ENCODE results near the gene CAV1.

DNA sequence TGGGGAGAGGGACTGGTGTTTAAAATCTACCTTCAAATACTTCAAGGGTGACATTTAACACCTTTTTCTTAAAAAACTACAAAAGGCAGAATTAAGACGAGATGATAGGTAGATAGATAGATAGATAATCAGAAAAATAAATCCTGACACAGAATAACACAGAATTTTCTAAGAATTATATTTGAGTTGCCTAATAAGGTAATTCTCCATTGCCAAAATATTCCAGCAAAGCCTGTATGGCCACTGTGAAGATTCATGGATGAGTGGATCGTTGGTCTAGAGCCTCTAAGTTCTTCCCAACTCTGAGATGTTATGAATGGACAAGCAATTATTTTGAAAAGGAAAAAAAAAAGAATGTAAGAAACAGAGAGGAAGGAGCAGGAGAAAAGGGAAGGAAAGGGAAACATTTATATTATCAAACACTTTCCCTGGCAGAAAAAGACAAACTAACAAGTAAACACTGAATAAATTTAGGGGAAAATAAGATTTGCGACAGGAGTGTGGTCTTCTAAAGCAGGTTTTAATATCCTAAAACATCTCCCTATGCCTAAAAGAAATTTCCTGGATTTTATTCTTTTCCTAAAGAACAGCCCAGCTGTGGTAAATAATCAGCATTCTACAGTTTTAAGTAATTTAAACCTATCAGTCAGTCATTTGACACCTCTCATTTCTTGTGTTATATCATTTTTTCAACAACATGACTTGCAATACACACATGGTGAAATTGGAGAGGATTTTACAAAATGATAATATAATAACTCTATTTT, 32.8 kb upstream of the CAV1 start:
- TF ChIP-seq, protein P1, sequence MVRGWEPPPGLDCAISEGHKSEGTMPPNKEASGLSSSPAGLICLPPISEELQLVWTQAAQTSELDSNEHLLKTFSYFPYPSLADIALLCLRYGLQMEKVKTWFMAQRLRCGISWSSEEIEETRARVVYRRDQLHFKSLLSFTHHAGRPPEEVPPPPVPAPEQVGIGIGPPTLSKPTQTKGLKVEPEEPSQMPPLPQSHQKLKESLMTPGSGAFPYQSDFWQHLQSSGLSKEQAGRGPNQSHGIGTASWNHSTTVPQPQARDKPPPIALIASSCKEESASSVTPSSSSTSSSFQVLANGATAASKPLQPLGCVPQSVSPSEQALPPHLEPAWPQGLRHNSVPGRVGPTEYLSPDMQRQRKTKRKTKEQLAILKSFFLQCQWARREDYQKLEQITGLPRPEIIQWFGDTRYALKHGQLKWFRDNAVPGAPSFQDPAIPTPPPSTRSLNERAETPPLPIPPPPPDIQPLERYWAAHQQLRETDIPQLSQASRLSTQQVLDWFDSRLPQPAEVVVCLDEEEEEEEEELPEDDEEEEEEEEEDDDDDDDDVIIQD (CRISPR knock-in tag; IDR thresholded peaks at IDR 0.05; ENCODE audit: low read depth): no peak
- TF ChIP-seq CBX2 (IDR thresholded peaks at IDR 0.05; ENCODE audit: low read depth, low read length) (no peak), CBX2 (CRISPR knock-in tag; IDR thresholded peaks at IDR 0.05; ENCODE audit: low read depth) (no peak), RNF2 (conservative IDR thresholded peaks at IDR 0.05; ENCODE audit: low read depth) (no peak), ZNF564 (CRISPR knock-in tag; IDR thresholded peaks at IDR 0.05) (no peak), ZNF451 (CRISPR knock-in tag; IDR thresholded peaks at IDR 0.05) (no peak), NR3C1 (CRISPR knock-in tag; IDR thresholded peaks at IDR 0.05) (no peak), FOXK1 (CRISPR knock-in tag; IDR thresholded peaks at IDR 0.05; ENCODE audit: borderline replicate concordance, low read depth) (no peak), ZNF225 (CRISPR knock-in tag; IDR thresholded peaks at IDR 0.05) (no peak), ZSCAN5A (CRISPR knock-in tag; IDR thresholded peaks at IDR 0.05; ENCODE audit: borderline replicate concordance) (no peak)
- TF ChIP-seq, protein P2, sequence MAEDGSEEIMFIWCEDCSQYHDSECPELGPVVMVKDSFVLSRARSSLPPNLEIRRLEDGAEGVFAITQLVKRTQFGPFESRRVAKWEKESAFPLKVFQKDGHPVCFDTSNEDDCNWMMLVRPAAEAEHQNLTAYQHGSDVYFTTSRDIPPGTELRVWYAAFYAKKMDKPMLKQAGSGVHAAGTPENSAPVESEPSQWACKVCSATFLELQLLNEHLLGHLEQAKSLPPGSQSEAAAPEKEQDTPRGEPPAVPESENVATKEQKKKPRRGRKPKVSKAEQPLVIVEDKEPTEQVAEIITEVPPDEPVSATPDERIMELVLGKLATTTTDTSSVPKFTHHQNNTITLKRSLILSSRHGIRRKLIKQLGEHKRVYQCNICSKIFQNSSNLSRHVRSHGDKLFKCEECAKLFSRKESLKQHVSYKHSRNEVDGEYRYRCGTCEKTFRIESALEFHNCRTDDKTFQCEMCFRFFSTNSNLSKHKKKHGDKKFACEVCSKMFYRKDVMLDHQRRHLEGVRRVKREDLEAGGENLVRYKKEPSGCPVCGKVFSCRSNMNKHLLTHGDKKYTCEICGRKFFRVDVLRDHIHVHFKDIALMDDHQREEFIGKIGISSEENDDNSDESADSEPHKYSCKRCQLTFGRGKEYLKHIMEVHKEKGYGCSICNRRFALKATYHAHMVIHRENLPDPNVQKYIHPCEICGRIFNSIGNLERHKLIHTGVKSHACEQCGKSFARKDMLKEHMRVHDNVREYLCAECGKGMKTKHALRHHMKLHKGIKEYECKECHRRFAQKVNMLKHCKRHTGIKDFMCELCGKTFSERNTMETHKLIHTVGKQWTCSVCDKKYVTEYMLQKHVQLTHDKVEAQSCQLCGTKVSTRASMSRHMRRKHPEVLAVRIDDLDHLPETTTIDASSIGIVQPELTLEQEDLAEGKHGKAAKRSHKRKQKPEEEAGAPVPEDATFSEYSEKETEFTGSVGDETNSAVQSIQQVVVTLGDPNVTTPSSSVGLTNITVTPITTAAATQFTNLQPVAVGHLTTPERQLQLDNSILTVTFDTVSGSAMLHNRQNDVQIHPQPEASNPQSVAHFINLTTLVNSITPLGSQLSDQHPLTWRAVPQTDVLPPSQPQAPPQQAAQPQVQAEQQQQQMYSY (CRISPR knock-in tag; IDR thresholded peaks at IDR 0.05): no peak
- TF ChIP-seq, protein P3, sequence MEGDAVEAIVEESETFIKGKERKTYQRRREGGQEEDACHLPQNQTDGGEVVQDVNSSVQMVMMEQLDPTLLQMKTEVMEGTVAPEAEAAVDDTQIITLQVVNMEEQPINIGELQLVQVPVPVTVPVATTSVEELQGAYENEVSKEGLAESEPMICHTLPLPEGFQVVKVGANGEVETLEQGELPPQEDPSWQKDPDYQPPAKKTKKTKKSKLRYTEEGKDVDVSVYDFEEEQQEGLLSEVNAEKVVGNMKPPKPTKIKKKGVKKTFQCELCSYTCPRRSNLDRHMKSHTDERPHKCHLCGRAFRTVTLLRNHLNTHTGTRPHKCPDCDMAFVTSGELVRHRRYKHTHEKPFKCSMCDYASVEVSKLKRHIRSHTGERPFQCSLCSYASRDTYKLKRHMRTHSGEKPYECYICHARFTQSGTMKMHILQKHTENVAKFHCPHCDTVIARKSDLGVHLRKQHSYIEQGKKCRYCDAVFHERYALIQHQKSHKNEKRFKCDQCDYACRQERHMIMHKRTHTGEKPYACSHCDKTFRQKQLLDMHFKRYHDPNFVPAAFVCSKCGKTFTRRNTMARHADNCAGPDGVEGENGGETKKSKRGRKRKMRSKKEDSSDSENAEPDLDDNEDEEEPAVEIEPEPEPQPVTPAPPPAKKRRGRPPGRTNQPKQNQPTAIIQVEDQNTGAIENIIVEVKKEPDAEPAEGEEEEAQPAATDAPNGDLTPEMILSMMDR (CRISPR knock-in tag; IDR thresholded peaks at IDR 0.05): no peak

Measured in HepG2 (cell line).